Left kidney (tissue), 2 donors: Measurements from ENCODE around the gene SLC29A2. TPM values are rescaled to one million over a fixed set of nuclear protein-coding genes. Genes with fewer than 3 reads are reported as not detected.
"Not testable (repeated sequence)": the region's sequence is repeated elsewhere in the genome, so short reads cannot be mapped to it uniquely, and the experiment has no call there.

Source experiments
- DNase-seq: peaks from one replicate; pipeline ENCODE4 v3.0.0-alpha.2; 2013
- polyA plus RNA-seq: library from polyadenylated mRNA; unstranded; fragments of 120-200 nt; gene quantifications from one replicate; pipeline ENCODE4 v1.2.1, GENCODE V29; 2013; ENCODE audit not compliant: insufficient read length

SLC29A2 gene
- polyA plus RNA-seq, 1 donor: 20.7 TPM

DNA sequence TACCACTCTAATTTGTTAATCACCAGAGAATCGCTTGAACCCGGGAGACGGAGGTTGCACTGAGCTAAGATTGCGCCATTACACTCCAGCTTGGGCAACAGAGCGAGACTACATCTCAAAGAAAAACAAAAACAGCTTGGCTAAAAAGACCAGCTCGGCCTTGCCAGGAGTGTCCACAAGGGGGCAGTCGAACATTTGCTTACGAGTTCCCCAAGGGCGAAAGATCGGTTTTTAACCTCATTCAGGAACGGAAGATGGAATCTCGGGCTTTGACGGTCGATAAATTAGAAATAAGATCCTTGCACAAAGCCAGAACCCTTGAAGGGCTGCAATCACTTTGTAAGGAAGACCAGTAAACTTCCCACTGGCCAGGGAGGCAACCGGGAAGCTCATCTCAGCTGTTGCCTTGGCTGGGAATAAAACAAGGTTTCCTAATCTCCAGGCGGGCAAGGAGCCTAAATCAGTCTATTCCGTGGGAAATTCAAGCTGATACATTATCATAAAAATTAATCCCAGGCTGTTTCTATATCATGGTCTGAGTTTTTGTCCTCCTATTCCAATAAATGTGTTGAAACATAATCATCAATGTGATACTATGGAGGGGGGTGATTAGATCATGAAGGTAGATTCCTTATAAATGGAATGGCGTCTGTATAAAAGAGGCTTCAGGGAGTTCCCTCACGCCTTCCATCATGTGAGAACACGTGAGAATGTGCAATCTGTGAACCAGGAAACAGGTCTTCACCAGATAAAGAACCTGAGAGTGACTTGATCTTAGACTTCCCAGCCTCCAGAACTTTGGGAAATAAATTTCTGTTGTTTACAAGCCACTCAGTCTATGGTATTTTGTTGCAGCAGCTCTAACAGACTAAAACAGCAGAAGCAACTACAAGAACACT lies 14.9 kb upstream of the SLC29A2 start:
- DNase-seq: peak; percentile 92

DNA sequence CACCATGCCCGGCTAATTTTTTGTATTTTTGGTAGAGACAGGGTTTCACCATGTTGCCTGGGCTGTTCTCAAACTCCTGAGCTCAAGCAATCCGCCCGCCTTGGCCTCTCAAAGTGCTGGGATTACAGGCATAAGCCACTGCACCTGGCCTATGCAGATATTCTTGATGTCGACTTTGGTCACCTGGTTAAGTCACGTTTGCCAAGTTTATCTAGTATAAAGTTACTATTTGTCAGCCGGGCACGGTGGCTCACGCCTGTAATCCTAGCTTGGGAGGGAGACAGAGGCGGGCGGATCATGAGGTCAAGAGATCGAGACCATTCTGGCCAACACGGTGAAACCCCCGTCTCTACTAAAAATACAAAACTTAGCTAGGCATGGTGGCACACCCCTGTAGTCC lies 12.8 kb upstream of the SLC29A2 start:
- not testable (repeated sequence) for DNase-seq

DNA sequence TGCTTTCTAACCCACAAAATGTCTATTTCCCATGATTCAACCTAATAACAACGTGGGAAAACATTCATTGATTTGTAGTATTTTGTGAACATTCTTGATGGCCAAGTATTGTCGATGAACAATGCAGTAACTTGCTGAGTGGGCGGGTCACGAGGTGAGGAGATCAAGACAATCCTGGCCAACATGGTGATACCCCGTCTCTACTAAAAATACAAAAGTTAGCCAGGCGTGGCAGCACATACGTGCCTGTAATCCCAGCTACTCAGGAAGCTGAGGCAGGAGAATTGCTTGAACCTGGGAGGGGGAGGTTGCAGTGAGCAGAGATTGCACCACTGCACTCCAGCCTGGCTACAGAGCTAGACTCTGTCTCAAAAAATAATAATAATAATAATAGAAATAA lies 8.7 kb upstream of the SLC29A2 start:
- not testable (repeated sequence) for DNase-seq

DNA sequence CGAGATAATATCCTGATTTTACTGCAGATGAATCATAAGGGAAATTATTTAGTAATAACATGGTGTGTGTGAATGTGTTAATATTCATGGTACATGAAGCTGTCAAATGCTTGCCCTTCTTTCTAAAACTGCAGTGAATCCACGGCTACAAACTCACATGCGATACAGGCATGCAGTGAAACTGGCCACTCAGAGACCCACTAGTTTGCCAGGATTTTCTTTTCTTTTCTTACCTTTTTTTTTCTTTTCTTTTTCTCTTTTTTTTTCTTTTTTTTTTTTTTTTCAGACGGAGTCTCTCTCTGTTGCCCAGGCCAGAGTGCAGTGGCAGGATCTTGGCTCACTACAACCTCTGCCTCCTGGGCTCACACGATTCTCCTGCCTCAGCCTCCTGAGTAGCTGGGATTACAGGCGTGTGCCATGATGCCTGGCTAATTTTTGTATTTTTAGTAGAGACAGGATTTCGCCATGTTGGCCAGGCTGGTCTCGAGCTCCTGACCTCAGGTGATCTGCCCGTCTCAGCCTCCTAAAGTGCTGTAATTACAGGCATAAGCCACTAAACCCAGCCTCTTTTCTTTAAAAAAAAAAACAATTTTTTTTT lies 2.2 kb upstream of the SLC29A2 start:
- DNase-seq: not testable (repeated sequence)

DNA sequence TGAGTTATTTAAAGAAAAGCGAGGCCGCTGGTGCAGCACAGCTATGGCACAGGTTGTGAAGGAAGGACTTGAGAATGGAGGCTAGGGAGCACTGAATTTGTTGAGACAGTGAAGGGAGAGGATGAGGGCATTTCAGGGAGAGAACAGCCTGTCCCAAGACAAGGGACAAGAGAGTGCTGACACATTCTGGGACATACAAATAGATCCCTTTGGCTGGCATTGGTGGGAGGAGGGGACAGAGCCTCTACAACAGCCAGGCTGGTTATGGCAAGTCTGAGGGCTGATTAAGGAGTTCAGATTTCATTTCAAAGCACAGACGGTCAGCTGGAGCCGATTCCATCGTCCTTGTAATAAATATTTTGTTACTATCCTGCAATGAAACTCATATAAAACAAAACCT lies 1.7 kb upstream of the SLC29A2 start:
- DNase-seq: no peak

DNA sequence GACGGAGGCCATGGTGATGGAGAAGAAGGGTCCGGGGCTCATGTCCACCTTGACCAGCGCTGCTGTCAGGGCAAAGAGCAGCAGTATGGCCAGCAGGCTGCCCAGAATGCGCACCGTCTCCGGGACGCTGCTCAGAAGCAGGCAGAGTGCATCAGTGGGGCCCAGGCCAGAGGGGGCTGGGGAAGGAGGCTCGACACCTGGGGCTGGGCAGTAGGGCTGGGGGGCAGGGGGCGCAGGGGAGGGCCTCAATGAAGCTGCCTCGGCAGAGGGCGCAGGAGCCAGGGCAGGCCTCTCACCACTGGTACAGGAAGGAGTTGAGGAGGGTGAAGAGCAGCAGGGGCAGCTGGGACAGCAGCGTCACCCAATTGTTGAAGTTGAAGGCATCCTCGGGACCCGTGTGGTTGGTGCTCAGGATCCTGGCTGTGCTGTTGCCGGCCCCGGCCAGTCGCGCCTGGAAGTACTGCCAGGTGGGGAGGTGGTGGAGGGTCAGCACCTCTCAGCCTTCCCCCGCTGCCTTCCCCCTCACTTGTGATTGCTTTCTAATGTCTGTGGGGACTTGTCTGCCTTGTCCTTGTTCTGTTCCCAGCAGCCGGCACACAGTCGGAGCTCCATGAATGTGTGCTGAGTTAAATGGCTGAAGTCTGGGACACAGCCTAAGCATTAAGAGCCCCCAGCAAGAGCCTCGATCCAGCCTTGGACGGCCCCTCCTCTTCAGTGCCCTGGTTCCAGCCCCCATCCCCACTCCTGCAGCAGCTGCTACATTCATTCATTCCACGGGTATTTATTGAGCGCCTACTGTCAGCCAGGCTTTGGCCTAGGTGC lies 2.3 kb downstream of the SLC29A2 start:
- no peak for DNase-seq

DNA sequence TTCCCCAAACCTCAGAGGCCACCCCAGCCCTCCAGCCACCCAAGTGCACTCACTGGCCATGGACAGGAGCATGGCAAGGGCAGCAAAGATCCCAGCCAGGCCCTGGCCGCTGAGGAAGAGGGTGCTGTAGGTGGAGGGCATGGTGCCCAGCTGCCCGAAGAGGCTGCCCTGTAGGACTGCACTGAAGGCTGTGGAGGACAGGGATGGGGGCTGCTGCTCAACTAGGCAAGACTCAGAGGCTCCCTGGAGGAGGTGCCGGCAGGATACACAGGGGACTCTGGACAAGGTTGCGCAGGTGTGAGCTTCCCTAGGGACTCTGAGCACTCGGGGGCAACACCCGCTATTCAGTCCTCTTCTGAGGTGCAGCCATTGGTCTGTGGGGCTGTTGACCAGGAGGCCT lies 3.1 kb downstream of the SLC29A2 start:
- no peak for DNase-seq

DNA sequence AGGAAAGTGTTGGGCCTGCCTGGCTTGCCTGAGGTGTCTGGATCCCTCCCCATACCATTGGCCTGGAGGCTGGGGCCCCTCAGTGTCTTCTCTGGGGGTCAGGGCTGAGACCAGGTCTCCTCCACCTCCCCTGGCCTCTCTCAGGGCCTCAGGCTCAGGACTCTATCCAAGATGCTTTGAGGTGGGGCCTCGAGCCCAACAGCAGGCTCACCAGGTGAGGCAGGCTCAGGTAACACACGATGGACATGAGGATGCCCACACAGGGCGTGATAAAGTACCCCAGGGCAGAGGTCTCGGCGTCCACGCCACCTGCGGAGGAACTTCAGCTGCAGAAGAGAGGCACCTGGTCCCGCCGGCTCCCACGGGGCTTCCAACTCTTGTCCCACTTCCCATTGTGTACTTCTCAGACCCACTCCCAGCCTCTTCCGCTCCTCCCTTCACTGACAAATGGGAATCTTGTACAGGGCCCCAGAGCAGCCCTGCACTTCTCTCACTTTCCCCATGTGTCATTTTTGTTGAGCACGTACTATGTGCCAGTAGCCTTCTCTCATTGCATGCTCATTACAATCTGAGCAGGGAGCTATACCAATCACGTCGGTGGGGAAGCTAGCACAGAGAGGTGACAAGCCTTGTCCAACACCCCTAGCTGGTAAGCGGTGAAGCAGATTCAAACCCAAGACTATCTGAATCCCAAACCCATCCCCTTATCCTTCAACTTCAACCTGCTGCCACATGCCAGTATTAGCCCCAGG lies 3.8 kb downstream of the SLC29A2 start:
- no peak for DNase-seq

DNA sequence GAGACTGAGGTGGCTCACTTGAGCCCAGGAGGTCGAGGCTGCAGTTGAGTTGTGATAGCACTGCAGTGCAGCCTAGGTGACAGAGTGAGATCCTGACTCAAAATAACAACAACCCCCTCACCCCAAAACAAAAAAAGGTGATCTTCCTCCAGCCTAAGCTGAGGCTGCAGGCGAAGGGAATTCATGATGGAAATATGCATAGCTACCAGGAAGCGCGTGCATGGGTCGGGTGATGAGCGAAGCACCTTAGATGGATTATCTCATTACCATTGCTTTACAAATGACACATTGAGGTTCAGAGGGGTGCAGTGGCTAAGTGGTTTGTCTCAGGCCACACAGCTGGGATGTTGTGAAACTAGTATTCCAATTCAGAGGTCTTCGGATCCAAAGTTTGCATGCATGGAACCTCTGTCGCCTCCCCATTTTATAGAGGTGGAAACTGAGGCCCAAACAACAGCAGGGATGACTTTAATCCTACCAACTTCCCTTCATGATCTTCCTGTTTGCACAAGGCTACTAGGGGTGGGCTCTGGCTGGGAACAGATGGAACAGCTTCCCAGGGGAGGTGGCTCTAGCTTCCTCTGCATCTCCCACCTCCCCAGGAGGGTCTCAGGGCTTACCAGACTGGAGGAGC lies 4.6 kb downstream of the SLC29A2 start:
- no peak for DNase-seq

DNA sequence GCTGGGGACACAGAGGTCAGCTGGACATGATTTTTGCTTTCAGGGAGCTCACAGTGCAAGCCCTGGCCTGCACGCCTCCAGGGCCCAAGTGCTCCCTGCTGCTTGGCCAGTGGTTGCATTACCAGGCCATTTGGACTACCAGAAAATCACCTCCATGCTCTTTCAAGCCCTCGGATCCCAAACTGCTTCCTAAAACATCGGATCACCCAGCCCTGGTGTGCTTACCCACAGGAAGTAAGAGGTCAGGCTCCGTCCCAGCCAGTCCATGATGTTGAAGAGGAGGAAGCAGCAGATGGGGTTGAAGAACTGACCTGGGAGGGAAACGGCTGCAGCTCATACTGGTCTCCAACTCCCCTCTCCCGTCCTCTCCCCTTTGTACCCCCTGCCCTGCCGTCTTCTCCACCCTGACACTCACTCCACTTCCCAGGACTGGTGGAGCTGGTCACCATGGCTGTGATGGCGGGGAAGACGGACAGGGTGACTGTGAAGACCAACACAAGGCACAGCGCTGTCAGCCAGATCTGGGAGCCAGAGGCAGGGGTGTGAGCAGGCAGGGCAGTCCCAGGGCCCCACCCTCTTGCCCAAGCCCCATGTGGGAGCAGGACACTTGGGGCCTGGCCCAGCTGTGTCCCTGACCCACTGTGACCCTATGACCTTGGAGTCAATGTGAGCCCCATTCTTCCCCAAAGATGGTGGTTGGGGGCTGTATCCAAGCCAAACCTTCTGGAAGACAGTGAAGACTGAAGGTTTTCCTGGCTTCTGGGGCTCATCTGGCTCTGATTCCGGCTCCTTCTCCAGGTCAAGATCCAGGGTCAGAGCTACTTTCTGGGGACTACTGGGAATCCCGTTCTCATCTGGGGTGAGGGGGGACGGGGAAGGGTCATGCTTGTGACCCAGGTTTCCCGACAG lies 5.6 kb downstream of the SLC29A2 start:
- DNase-seq: no peak

DNA sequence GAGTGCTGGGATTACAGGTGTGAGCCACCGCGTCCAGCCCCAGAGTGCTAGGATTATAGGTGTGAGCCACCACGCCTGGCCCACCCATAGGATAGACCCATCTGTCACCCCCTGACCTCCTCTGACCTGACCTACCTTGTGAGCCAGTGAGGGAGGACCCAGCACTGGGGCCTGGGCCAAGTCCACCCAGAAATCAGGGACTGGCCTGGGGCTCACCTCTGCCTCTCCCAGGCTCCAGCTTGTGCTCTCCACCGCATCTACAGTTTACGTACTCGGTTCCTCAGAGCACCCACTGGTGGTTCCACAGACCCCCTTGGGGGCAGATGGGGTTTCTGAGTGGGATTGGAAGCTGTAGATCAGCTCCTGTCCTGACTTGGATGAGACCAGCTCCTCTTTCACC lies 6.4 kb downstream of the SLC29A2 start:
- no peak for DNase-seq

DNA sequence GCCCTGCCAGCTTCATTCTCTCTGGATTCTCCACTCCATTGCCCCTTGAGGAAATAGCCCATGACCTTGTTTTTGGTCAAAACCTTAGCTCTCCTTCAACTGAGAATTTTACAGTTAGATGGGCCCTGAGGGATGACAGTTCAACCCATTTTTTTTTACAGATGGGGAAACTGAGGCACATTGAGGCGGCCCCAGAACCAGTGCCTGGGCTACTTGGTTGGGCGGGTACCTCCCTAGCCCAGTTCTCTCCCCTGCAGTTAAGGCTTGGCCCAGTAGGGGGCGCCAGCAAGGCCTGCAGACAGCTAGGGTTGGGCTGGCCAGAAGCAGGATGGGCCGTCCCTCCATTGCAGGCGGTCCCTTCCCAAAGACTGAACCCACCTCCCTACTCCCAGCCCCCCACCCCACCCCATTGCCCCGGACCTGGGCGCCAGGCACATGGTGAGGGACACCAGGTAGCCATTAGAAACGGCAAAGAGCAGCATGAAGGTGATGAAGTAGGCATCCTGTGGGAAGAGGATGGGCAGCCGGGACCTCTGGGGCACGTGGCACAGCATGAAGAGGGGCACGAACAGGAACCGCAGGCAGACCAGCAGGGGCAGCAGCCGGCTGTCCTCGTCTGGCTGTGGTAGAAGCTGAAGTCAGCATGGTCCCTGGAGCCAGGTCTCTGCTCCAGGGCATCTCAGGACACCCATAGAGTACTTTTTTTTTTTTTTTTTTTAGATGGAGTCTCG lies 7.6 kb downstream of the SLC29A2 start:
- DNase-seq: no peak

DNA sequence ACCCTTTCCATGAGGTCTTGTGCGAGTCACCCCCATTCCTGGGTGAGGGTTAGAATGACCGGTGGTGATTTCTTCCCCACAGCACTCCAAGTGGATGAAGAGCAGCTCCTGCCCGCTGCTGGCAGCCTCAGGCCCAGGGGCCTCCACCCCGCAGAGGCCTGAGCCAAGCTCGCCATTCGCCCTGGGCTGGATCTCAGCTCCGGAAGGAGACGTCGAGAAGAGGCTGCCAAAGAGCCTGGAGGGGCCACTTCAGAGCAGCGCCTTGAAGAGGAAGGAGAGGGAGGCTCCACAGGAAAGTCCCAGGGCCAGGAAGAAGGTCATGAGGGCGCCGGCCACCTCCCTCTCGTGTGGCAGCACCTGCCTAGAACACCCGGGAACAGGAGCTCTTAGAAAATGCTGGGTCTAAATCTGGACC lies 8.4 kb downstream of the SLC29A2 start:
- DNase-seq: no peak

DNA sequence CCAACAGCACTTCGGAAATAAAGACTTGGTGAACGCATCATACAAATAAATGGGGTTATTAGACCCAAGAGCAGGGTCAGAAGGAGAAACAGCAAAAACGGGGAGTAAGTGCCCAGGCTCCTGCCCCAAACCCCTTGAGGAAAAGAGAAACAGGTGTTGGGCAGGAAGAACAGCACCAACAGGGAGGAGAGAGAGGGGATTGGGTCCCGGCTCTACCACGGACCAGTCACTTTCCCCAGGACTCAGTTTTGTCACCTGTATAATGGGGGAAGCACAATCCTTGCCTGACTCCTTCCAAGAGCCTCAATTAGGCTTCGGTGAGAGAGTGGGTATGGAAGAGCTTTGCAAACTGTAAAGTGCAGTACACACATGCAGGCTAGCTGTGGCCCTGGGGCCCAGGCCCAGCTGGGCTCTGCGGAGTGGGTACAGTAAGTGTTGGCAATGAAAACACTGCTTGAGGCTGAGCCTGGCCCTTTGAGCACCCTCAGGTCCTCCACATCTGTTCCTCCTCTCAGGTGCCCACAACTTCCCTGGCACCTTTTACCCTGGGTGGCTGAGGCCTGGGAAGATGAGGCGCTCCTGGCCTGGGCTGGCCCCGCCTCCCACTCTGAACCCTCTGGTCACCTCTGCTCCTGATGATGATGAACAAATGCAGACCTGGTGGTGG lies 8.9 kb downstream of the SLC29A2 start:
- DNase-seq: no peak

DNA sequence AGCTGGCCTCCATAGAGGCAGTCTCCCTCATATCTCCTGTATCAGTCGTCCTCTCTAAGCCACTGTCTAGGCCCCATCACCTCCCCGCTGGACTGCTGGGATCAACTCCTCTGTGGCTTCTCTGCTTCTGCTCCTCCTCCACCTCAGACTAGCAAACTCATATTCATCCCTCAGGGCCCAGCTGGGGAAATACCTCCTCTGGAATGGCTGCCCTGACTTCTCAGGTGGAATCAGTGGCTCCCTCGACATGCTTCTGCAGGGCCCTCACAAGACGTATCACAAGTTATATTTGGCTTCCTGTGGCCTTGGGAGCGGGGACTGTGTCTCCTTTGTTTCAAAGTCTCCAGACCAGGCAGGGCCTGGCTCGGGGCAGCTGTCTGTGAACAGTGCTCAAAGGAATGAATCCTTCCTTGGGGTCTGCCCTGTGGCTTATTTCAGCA lies 10.0 kb downstream of the SLC29A2 start:
- no peak for DNase-seq

DNA sequence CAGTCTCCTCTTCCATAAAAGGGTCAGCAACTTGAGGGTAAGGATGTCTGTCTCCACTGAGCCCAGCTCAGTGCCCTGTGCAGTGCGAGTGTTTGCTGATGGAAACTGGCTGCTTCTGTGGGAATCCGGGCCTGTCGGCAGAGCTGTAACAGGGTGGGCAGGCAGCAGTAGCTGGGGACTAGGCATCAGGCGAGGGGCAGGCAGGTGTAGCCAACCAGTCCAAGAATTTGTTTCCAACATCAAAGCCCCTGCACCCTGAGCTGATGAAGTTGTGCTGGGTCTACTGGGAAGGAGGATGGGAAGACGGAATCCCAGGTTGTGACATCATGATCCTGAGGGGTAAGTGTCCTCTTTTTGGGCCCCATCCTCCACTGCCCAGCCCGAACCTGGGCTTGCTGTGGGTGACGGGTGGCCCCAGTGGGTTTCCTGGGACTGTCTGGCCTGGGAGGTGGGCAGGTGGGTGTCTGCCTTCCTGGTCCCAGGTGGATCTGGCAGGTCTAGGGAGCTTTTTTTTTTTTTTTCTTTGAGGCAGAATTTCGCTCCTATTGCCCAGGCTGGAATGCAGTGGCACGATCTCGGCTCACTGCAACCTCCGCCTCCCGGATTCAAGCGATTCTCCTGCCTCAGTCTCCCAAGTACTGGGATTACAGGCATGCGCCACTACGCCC lies 11.0 kb downstream of the SLC29A2 start:
- no peak for DNase-seq

DNA sequence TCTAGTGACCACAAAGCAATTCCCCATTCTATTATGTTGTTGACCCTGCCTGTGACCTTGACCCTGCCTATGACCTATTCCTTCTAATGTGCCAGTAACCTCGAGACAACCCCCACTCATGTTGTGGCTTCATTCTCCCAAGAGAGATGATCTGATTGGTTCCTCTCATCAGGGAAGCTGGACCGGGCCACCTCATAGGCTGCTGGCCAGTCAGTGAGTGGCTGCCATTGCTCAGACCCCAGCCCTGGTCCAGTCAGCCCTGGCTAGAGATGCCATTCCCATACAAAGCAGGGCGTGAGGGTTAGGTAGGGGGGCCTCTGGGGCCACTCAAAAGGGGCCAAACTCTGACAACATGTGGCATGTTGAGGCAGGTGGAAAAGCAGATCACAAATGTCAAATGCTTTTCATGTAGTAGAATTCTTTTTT lies 11.9 kb downstream of the SLC29A2 start:
- DNase-seq: no peak

DNA sequence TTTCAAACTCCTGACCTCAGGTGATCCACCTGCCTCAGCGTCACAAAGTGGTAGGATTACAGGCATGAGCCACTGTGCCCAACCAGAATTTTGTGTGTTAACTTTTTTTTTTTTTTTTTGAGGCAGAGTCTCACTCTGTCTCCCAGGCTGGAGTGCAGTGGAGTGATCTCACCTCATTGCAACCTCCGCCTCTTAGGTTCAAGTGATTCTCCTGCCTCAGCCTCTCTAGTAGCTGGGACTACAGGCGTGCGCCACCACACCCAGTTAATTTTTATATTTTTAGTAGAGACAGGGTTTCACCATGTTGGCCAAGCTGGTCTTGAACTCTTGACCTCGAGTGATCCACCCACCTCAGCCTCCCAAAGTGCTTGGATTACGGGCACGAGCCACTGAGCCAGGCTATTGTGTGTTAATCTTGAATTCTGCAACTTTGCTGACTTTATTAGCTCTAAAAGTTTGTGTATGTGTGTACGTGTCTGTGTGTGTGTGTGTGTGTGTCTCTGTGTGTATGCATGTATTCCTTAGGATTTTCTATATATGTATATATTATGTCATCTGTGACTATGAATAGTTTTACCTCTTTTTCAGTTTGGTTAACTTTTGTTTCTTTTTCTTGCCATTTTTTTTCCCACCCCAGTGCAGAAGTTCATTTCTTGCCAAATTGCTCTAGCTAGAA lies 20.9 kb downstream of the SLC29A2 start:
- DNase-seq: not testable (repeated sequence)
